ENCODE measurements around the gene TMEM184C. TPM values are rescaled to one million over a fixed set of nuclear protein-coding genes. Genes with fewer than 3 reads are reported as not detected.

The TMEM184C gene
- polyA plus RNA-seq, 4 donors: 4.6 to 29.0 (median 10.4) TPM

GRCh38 chr4:147696866-147697265 lies 79.7 kb downstream of the TMEM184C start:
- no peak overlapping the region for H3K4me3 ChIP-seq (ENCODE audit: low read depth in 1 of 3, low read length in 3 of 3)
- H3K27me3 ChIP-seq (ENCODE audit: control insufficient read depth in 3 of 3, insufficient read depth in 3 of 3, low read length in 3 of 3): peaks cover 0 to 3% (median 0%) of the 10 kb centered on the region in 3 donors
- H3K27ac ChIP-seq (ENCODE audit: low read depth in 1 of 3, low read length in 2 of 3): no peak overlapping the region
- DNase-seq (no peak), FAIRE-seq (no peak)
- H3K4me1 ChIP-seq (ENCODE audit: control insufficient read depth in 3 of 3, insufficient read depth in 2 of 3, low read depth in 1 of 3, low read length in 2 of 3): peaks cover 0 to 5% (median 0%) of the 10 kb centered on the region in 3 donors
- WGBS, 3 donors: 60 to 71% (median 70%) methylated on average over 1 of the region's 1 CpG
- no peaks in the 10 kb centered on the region for H3K36me3 ChIP-seq (ENCODE audit: control insufficient read depth in 3 of 3, insufficient read depth in 2 of 3, low read depth in 1 of 3, low read length in 3 of 3)
- peaks cover 0 to 5% of the 10 kb centered on the region in 2 donors for H3K9me3 ChIP-seq (ENCODE audit: control insufficient read depth in 2 of 2, insufficient read depth in 1 of 2, low read depth in 1 of 2, low read length in 1 of 2)

- H3K4me1 ChIP-seq (ENCODE audit: control insufficient read depth in 3 of 3, insufficient read depth in 2 of 3, low read depth in 1 of 3, low read length in 2 of 3): no peaks in the 10 kb centered on the region
- H3K36me3 ChIP-seq (ENCODE audit: control insufficient read depth in 3 of 3, insufficient read depth in 2 of 3, low read depth in 1 of 3, low read length in 3 of 3): no peaks in the 10 kb centered on the region
- FAIRE-seq (no peak), DNase-seq (no peak)
- WGBS, 3 donors: 15 to 43% (median 39%) methylated on average over 1 of the region's 1 CpG
- H3K27ac ChIP-seq (ENCODE audit: low read depth in 1 of 3, low read length in 2 of 3): no peak overlapping the region
- peaks cover 0 to 3% (median 0%) of the 10 kb centered on the region in 3 donors for H3K27me3 ChIP-seq (ENCODE audit: control insufficient read depth in 3 of 3, insufficient read depth in 3 of 3, low read length in 3 of 3)
- H3K4me3 ChIP-seq (ENCODE audit: low read depth in 1 of 3, low read length in 3 of 3): no peak overlapping the region
- H3K9me3 ChIP-seq (ENCODE audit: control insufficient read depth in 2 of 2, insufficient read depth in 1 of 2, low read depth in 1 of 2, low read length in 1 of 2): peaks cover 0 to 5% of the 10 kb centered on the region in 2 donors
Observed at GRCh38 chr4:147704846-147705245, 87.6 kb downstream of the TMEM184C start.

- Histone ChIP-seq H3K4me3 (ENCODE audit: low read depth in 1 of 3, low read length in 3 of 3) (no peak overlapping the region), H3K27me3 (ENCODE audit: control insufficient read depth in 3 of 3, insufficient read depth in 3 of 3, low read length in 3 of 3) (no peaks in the 10 kb centered on the region), H3K4me1 (ENCODE audit: control insufficient read depth in 3 of 3, insufficient read depth in 2 of 3, low read depth in 1 of 3, low read length in 2 of 3) (no peaks in the 10 kb centered on the region), H3K27ac (ENCODE audit: low read depth in 1 of 3, low read length in 2 of 3) (no peak overlapping the region), H3K9me3 (ENCODE audit: control insufficient read depth in 2 of 2, insufficient read depth in 1 of 2, low read depth in 1 of 2, low read length in 1 of 2) (no peaks in the 10 kb centered on the region), H3K36me3 (ENCODE audit: control insufficient read depth in 3 of 3, insufficient read depth in 2 of 3, low read depth in 1 of 3, low read length in 3 of 3) (no peaks in the 10 kb centered on the region)
- 32 to 45% (median 32%) methylated on average over 7 of the region's 7 CpGs for WGBS, 3 donors
- FAIRE-seq (peak; percentile 93), DNase-seq (peak; percentile 64 to 72)
Observed at GRCh38 chr4:147707892-147708672, 90.9 kb downstream of the TMEM184C start.

GRCh38 chr4:147709999-147710398 lies 92.8 kb downstream of the TMEM184C start:
- H3K27me3 ChIP-seq (ENCODE audit: control insufficient read depth in 3 of 3, insufficient read depth in 3 of 3, low read length in 3 of 3): no peaks in the 10 kb centered on the region
- DNase-seq (no peak), FAIRE-seq (no peak)
- WGBS, 3 donors: 85 to 94% (median 87%) methylated on average over 5 of the region's 5 CpGs
- H3K4me1 ChIP-seq (ENCODE audit: control insufficient read depth in 3 of 3, insufficient read depth in 2 of 3, low read depth in 1 of 3, low read length in 2 of 3): no peaks in the 10 kb centered on the region
- H3K36me3 ChIP-seq (ENCODE audit: control insufficient read depth in 3 of 3, insufficient read depth in 2 of 3, low read depth in 1 of 3, low read length in 3 of 3): no peaks in the 10 kb centered on the region
- H3K27ac ChIP-seq (ENCODE audit: low read depth in 1 of 3, low read length in 2 of 3): no peak overlapping the region
- no peak overlapping the region for H3K4me3 ChIP-seq (ENCODE audit: low read depth in 1 of 3, low read length in 3 of 3)
- H3K9me3 ChIP-seq (ENCODE audit: control insufficient read depth in 2 of 2, insufficient read depth in 1 of 2, low read depth in 1 of 2, low read length in 1 of 2): no peaks in the 10 kb centered on the region

- DNase-seq (no peak), FAIRE-seq (no peak)
- Histone ChIP-seq H3K4me3 (ENCODE audit: low read depth in 1 of 3, low read length in 3 of 3) (no peak overlapping the region), H3K27me3 (ENCODE audit: control insufficient read depth in 3 of 3, insufficient read depth in 3 of 3, low read length in 3 of 3) (no peaks in the 10 kb centered on the region), H3K27ac (ENCODE audit: low read depth in 1 of 3, low read length in 2 of 3) (no peak overlapping the region), H3K4me1 (ENCODE audit: control insufficient read depth in 3 of 3, insufficient read depth in 2 of 3, low read depth in 1 of 3, low read length in 2 of 3) (no peaks in the 10 kb centered on the region), H3K9me3 (ENCODE audit: control insufficient read depth in 2 of 2, insufficient read depth in 1 of 2, low read depth in 1 of 2, low read length in 1 of 2) (no peaks in the 10 kb centered on the region), H3K36me3 (ENCODE audit: control insufficient read depth in 3 of 3, insufficient read depth in 2 of 3, low read depth in 1 of 3, low read length in 3 of 3) (no peaks in the 10 kb centered on the region)
- 93 to 95% (median 94%) methylated on average over 8 of the region's 8 CpGs for WGBS, 3 donors
Observed at GRCh38 chr4:147714575-147715401, 97.6 kb downstream of the TMEM184C start.

- FAIRE-seq: no peak
- peaks cover 0 to 5% (median 1%) of the 10 kb centered on the region in 3 donors for H3K4me1 ChIP-seq (ENCODE audit: control insufficient read depth in 3 of 3, insufficient read depth in 2 of 3, low read depth in 1 of 3, low read length in 2 of 3)
Observed at GRCh38 chr4:147717878-147718277, 100.7 kb downstream of the TMEM184C start.

More at GRCh38 chr4:147717878-147718277, 100.7 kb downstream of the TMEM184C start:
- Histone ChIP-seq H3K4me3 (ENCODE audit: low read depth in 1 of 3, low read length in 3 of 3) (no peak overlapping the region), H3K9me3 (ENCODE audit: control insufficient read depth in 2 of 2, insufficient read depth in 1 of 2, low read depth in 1 of 2, low read length in 1 of 2) (no peaks in the 10 kb centered on the region), H3K27ac (ENCODE audit: low read depth in 1 of 3, low read length in 2 of 3) (no peak overlapping the region), H3K36me3 (ENCODE audit: control insufficient read depth in 3 of 3, insufficient read depth in 2 of 3, low read depth in 1 of 3, low read length in 3 of 3) (no peaks in the 10 kb centered on the region), H3K27me3 (ENCODE audit: control insufficient read depth in 3 of 3, insufficient read depth in 3 of 3, low read length in 3 of 3) (no peaks in the 10 kb centered on the region)
- WGBS, 3 donors: 58 to 74% (median 62%) methylated on average over 1 of the region's 1 CpG
- no peak for DNase-seq

Other genes with a start within 250 kb of the TMEM184C start
- 1 to 10 TPM in 2 of 4 donors, under 1 TPM in 1, not detected in 1; 0.27 to 5.2 (median 3.3) TPM for gene EDNRA, start 136.3 kb upstream of the TMEM184C start, polyA plus RNA-seq
- 10 to 100 TPM in 1 of 4 donors, 1 to 10 TPM in 3; 1.9 to 11.1 (median 3.6) TPM for gene PRMT9, start 66.8 kb downstream of the TMEM184C start, polyA plus RNA-seq
- gene ARHGAP10, start 114.7 kb downstream of the TMEM184C start, polyA plus RNA-seq: 10 to 100 TPM in 1 of 4 donors, 1 to 10 TPM in 3; 3.4 to 13.2 (median 6.7) TPM

Data from small intestine (tissue), 7 donors.